GM20431 (cell line): ENCODE data around the gene TGFBR3.

Source experiments
- in situ Hi-C: fragments of 300-500 bp; cut with MseI, MboI; formaldehyde crosslinking; loops from one replicate; pipeline ENCODE4 v1.15.0; 2020; ENCODE audit warnings: low sequenced_read_pairs; ENCODE audit not compliant: unreplicated experiment

TGFBR3 gene

DNA sequence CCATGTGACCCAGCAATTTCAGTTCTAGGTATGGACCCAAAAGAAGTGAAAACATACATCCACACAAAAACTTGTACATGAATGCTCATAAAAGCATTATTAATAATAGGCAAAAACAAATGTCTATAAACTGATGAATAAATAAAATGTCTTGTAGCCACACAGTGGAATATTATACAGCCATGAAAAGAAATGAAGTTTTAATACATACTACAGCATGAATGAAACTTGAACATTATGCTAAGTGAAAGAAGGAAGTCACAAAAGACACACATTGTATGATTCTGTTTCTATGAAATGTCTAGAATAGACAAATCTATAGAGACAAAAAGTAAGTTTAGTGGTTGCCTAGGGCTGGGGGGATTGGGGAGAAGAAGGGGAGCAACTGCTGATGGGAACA, 255.1 kb downstream of the TGFBR3 start:
- in situ Hi-C loops: no loop called here
